ENCODE measurements around the gene DOCK1. TPM values are rescaled to one million over a fixed set of nuclear protein-coding genes. Genes with fewer than 3 reads are reported as not detected.

DOCK1 gene
- total RNA-seq, 1 donor from 2014 or later: 0.86 TPM

DNA sequence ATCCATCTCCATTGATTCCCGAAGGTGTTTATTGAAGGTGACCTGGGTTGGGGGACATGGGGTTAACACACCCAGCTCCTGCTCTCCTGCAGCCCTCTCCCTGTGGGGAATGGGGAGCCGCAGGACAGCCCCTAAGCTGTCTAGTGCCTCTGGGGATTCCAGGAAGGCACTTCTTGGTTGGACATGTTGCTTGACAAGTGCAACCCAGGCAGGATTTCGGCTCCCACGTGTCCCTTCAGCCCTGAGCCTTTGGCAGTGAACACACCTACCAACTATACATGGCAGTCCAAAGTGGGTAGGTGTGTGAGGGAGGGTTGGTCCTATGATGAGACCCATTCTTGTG is 43.9 kb downstream of the DOCK1 start:
- intact Hi-C loops (cut with micrococcal nuclease): no loop called here

DNA sequence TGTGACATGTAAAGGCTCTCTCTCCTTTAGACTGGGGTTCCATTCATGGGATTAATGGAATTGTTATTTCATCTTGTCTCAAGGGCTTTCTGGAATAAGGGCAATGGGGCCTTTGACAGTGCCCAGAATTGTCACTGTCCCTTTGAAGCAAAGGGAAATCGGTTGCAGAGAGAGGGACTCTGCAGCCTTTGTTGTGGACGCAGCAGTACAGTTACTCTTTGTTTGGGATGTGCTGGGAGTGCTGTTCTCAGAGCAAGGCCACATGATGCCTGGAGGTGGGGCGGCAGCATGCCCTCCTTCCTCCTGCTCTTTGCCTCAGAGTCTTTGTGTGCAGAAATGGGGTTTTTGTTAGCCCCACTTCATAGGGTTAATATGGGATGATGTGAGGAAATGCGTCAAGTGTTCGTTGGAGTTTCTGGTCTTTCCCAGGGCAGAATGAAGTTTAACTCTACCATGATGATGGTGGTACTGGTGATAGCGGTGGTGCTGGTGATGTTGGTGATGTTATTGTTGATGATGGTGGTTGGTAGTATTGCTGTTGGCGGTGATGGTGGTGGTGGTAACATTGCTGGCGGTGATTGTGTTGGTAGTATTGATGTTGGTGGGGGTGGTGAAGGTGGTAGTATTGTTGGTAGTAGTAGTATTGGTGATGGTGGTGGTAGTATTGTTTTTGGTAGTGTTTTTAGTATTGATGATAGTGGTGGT is 45.3 kb downstream of the DOCK1 start:
- intact Hi-C loops (cut with micrococcal nuclease): no loop called here

DNA sequence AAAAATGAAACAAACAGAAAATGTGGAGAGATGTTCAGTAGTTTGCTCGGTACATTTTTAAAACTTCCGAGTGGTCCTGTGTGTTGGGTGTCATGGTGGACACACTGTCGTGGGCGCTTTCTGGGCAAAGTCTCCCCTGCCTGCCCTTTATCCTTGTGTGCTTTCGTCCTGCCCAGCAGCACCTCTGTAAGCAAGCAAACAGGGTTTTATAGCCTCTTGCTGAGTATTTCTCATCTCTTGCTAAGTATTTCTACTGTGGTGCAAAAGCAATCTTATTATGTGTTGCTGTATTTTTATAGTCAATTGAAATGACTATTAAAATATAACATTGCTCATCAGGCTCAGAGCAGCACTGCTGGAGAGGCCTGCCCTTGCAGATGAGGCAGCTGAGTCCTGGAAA is 48.7 kb downstream of the DOCK1 start:
- intact Hi-C loops (cut with micrococcal nuclease): no loop called here

DNA sequence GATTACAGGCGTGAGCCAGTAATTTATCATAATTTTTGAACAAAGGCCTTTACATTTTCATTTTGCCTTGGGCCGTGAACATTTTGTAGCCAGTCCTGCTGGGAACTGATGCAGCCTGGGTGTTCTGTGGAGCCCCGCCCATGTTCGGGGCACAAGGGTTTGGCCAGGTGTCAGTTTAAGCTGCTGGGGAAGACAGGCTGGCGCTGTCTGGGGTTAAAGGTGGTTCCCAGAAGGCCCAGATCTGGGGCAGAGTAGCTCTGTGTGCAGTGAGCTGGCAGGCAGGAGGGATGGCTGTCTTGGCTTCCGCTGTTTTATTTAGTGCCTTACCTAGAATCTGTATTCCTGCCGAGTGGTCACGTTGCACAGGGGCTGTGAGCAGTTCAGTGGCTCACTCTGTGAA is 50.2 kb downstream of the DOCK1 start:
- intact Hi-C loops (cut with micrococcal nuclease): no loop called here

DNA sequence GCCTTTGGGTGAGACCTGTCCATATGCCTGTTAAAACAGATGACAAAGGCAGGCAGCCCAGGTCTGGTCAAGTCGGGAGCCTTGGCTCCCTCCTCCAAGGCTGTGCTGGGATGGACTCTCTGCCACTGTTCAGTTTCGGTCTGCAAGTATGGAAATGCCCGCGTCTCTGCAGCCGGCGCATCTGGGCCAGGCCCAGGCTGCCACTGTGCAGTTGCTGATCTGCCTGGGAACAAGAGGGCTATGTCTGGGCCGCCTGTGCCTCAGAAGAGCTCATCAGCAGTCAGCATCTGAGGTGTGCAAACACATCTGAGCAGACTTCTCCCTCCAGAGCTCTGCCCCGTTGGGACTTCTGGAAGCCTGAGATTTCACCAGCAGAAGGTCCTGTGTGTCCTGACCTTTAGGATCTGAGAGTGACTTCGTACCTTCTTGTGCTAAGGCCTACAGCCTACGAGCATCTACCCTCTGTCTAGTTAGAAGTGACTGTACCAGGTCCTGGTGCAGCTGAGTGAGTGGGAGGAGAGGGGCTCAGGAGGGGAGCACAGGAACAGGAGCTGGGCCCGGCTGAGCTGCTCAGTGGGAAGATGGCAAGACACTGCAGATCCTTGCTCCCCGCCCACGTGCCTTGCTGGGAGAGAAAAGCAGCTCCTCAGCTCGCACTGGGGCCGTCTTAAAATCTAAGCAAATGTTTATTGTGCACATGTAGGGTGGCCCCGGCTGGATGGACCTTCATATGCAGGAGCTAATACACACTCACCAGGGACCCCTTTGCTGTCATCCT is 50.9 kb downstream of the DOCK1 start:
- intact Hi-C loops (cut with micrococcal nuclease): no loop called here

DNA sequence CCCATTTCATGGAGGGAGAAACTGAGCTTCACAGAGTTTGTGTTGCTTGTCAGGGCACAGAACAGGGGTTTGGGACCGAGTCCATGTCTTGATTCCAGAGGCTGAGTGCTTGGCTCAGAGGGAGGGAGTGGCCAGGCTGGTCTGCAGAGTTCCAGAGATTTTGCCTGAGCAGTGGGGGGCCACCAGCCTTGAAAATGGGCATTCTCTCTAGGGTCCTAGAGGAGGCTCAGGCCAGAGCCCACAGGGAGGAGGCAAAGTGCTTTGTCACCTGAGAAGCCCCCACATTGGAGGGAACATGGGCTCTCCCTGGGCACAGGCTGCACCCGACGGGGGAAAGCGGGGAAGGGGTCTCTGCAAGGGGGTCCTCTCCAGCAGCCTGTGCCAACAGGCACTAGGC is 51.5 kb downstream of the DOCK1 start:
- intact Hi-C loops (cut with micrococcal nuclease): no loop called here

DNA sequence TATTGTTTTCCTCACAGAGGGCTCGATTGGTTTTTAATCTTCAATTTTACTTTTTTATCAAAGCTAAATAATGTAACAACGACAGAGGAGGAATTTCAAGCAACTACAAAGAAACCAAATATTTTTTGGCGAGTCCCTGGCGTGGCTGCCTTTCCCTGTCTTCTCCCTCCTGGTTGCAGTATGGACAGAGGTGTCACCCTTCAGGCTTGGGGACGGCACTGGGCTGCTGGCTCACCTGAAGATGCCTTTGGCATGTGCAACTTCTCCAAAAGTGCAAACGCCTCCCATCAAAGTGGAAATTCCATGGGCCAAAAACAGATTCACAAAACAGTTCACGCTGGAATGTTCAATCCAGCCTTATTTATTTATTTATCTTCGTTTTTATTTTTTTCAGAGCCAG is 51.9 kb downstream of the DOCK1 start:
- intact Hi-C loops (cut with micrococcal nuclease): no loop called here

DNA sequence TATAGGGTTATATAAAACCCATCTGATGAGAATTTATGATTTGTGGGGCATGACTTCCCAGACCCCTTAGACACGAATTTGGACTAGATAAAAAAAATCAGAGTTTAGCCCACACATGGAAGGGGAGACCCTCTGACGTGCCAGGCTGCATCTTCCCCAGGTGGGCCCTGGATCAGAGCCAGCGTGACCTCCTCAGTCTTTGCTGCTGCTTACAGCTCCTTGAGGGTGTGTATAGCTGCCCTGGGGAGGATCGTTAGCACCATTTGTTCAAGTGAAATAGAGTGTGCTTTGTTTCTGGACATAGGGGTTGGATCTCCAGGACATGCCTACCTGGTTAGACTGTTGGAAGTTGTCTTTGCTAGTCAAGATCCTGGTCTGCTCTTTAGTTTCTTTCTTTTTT is 54.2 kb downstream of the DOCK1 start:
- intact Hi-C loops (cut with micrococcal nuclease): no loop called here

DNA sequence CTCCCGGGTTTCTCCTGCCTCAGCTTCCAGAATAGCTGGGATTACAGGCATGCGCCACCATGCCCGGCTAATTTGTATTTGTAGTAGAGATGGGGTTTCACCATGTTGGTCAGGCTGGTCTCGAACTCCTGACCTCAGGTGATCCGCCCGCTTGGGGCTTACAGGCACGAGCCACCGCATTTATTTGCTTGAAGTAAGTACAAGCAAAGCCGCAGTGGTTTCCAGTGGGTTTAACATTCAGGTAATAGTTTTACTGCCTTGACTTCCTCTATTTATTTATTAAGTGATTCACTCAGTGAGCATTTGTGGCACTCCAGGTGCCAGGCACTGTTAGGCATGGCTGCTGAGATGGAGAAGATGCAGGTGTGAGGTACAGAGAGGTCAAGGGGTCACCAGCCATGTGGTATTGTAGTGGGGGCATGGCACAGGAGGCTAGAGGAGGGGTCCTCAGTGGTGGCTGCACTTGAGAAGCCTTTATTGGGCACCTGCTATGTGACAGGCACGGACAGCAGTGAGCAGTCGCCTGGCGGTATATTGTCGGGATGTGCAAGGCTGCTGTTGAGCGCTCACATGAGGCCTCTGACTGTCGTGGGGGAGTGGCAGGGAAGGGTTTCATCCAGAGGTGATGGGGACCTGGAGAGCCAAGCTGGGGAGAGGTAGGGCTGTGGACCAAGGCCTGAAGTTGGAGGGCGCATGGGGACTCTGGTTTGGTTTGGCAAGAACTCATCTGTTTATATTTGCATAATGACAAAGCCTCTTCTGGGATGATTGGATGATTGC is 54.9 kb downstream of the DOCK1 start:
- intact Hi-C loops (cut with micrococcal nuclease): no loop called here

DNA sequence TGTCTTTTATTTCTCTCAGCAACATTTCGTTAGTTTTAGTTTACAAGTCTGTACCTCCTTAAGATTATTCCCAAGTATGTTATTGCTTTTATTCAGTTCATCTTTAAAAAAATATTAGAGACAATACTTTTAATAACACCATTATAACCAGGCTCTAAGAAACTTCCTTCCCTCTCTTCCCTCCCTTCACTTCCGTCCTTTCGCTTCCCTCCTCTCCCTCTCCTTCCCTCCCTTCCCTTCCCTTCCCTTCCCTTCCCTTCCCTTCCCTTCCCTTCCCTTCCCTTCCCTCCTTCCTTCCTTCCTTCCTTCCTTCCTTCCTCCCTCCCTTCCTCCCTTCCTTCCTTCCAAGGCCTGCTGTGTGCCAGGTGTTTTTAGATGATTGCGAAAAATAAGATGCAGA is 58.1 kb downstream of the DOCK1 start:
- intact Hi-C loops (cut with micrococcal nuclease): no loop called here

DNA sequence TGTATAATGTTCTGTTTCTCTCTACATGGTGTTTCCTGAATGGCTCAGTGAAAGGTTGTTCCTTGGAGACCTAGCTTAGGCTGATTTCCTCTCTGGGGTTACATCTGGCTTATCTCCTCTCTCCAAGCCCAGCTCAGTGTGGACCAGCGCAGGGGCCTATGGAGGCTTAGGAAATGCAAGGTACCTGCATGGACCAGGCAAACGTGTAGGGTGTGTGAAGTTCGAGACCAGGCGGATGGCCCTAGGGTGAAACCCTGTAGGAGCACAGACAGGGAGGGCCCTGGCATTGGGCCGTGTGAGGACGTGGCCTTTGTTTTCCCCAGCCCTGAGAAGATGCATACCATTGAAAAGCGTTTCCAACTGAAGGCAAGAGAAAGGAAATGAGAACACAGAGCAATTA is 59.0 kb downstream of the DOCK1 start:
- intact Hi-C loops (cut with micrococcal nuclease): no loop called here

DNA sequence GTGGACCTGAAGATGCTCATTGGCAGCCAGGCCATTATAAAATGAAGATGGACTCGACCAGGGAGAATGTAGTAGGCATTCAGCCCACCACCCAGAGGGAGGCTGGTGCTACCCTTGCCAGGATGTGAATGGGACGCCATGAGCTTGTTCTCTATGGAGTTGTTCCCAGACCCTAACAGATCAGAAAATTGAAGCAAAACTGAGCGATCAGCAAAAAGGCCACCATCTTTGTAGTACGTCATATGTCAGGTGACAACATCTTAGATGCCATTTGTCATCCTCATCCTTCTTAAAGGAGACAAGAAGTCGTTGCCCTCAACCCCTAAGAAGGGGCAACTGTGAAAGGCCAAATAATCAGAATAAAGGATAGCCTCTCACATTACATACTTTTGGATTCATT is 61.7 kb downstream of the DOCK1 start:
- intact Hi-C loops (cut with micrococcal nuclease): no loop called here

DNA sequence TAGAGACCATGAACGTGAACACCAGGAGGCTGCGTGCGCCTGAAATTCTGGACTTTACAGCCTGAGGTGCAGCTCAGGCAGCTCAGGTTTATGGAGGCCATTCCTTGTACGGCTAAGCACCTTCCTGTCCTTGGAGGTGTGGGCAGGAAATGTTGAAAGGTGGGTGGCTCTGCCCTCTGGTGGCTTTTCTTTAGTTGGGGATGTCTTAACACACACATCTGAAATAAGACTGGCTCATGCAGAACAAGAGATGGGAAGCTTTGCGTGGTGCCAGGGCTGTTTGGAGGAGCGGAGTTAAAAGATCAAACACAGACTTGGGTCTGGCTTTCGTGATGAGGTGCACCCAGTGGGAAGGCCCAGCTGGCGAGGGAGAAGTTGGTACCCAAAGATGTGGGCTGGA is 64.1 kb downstream of the DOCK1 start:
- intact Hi-C loops (cut with micrococcal nuclease): no loop called here

DNA sequence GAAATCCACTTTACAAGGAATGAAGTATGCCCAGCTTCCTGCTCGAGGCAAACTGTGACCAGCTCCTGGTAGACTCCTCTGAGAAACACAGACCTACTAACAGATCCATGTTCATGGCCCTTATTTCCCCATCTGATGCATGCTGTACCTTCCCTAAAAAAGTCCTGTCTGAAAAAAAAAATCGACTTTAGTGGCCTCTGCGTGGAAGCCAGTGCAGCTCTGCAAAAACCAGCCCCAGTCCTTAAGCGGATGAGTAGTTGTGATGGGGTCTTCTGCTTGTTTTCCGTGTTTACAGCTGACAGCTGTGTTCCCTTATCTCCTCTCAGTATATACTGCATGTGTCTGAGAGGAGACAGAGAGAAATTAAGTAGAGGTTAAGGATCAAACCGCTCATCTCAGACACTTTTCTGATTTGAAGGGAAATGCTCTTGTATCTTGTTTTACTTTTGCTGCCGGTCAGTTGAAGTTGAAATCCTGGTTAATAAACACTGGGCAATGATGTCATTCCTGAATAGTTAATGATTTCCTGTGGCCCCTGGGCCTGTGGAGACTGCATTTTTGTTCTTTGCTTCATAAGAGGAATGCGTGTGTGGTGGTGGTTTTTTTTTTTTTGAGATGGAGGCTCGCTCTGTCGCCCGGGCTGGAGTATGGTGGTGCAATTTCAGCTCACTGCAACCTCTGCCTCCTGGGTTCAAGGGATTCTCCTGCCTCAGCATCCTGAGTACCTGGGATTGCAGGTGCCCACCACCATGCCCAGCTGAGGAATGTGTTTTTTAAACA is 67.6 kb downstream of the DOCK1 start:
- intact Hi-C loops (cut with micrococcal nuclease): no loop called here

DNA sequence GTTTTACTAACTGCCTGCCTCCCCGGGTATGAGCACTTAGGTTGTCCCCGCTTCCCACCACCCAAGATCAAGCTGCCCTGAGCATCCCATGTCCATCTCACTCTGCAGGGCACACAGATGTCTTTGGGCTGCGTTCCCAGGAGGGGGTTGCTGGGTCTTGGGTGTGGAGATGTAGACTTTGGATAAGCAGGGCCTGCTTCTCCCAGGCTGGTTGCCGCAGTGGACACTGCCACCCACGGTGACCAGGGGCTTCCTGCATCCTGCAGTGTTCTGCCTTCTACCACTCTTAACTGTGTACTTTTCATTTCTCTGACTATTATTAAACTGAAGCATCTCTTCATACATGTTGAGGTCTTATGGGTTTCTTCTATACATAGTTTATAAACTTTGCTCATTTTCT is 70.0 kb downstream of the DOCK1 start:
- intact Hi-C loops (cut with micrococcal nuclease): no loop called here

DNA sequence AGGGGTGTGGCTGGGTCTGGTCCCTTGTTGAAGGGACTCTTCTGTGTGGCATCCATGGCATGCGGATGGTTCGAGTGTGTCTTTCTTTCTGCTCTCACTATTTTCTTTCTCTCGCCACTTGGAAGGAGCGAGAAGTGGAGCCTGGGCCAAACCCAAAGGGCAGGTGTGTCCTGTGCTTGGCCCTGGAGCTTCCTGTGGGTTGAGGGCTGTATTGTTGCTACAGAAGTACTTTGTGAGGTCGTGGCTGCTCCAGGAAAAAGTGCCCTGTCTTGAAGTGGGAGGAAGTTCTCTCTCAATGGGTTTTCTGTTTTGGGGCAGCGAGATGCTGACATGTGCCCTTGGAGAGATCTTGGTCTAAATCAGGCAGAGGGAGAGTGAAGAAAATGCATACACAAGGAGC is 72.0 kb downstream of the DOCK1 start:
- intact Hi-C loops (cut with micrococcal nuclease): no loop called here

DNA sequence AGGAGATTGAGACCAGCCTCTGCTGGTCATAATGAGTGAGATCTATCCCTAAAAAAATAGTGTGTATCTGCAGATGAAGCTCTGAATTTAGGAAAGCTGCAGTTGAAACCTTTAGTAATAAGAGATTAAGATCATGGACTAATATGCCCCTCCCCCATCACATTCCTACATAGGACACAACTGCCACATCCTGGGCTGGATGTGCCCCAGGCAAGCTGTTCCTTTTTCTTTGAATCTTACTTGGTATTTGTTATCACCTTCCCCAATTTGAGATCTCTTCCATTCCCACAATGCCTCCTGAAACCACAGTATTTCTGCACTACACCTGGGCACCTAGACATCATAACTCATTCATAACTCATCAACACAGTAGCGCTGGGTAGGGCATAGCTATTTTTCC is 74.1 kb downstream of the DOCK1 start:
- intact Hi-C loops (cut with micrococcal nuclease): no loop called here

DNA sequence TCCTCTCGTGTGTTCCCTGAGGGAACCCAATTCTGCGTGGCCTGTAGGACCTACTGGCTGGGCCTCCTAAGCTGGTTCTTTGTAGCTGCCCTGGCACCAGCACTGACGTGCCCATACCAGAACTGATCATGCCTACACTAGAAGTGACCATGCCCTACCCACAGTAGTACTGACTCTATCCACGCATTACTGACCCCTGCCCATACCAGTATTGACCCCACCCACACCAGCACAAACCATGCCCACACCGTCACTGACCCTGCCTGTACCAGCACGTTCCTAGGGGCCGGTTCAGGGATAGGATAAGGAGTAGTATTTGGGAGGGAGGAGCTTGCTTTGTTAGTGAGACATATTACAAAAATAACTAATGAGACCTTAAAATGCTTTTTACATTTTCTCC is 88.0 kb downstream of the DOCK1 start:
- intact Hi-C loops (cut with micrococcal nuclease): no loop called here

DNA sequence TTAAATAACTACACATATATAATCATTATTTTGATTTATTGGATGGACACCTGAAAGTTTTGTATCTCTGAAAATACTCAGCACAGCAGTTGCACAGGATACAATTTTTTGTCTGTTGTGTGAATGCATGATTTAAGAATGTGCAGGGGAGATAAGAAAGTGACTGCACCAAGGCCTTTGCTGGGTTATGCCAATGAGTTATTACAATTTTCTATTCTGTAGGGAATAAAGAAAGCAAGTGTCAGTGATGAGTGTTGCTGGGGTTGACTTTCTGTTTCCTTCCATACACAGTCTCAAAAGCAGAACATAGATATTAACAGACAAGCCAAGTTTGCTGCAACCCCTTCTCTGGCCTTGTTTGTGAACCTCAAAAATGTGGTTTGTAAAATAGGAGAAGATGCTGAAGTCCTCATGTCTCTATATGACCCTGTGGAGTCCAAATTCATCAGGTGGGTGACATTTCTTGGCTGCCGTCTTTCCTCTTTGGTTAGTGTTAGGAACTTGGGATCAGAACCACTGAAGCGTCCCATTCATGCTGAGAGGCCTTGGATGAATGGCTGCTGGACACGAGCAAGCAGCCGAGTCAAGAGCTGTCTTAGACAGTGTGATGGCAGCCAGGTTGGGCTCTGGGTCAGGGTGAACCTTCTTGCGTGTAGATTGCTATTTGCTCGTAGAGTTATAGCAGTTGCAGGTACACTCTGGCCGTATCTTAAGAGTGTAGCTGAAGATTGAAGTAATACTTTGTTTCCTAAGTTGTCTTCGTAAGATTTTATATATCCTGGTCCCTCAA is 92.8 kb downstream of the DOCK1 start:
- intact Hi-C loops (cut with micrococcal nuclease): no loop called here

DNA sequence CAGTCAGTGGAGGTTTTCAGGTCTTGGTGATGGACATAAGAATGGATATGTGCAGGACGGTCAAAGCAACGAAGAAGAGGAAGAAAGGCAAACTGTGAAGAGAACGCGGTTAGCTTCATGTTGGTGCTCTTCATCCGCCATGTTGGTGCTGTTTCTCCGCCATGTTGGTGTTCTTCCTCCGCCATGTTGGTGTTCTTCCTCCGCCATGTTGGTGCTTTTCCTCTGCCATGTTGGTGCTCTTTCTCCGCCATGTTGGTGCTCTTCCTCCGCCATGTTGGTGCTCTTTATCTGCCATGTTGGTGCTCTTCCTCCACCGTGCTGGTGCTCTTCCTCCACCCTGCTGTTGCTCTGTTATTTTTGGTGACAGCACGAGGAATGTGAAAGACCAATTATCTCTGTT is 95.4 kb downstream of the DOCK1 start:
- intact Hi-C loops (cut with micrococcal nuclease): no loop called here

Data from T-helper 1 cell treated with Interleukin-12 subunit alpha and Interleukin-12 subunit beta and Interleukin-4 antibody, amounts not matched to agents 30 ng/mL and 1 ng/mL, for 36 hours (primary cell).